Stimulated activated CD4-positive, alpha-beta T cell treated with anti-CD3 and anti-CD28 coated beads, Interleukin-4, amount 100 ng/mL, for 4 hours (primary cell): ENCODE measurements around the gene KRT86.
"Not testable (repeated sequence)": the region's sequence is repeated elsewhere in the genome, so short reads cannot be mapped to it uniquely, and the experiment has no call there.

Experiments
- DNase-seq, 2 experiments: peaks; one replicate each; pipeline ENCODE4 v3.0.0-alpha.2; 2020

KRT86 gene

GRCh38 chr12:52343550-52343949 lies 69.1 kb downstream of the KRT86 start:
- DNase-seq, result no peak

- DNase-seq, result no peak
These were observed 69.7 kb downstream of the KRT86 start for GRCh38 chr12:52344111-52344510.

- DNase-seq, result not testable (repeated sequence)
These were observed 70.6 kb downstream of the KRT86 start for GRCh38 chr12:52345041-52345440.

GRCh38 chr12:52346593-52346992 lies 72.1 kb downstream of the KRT86 start:
- DNase-seq, result no peak

GRCh38 chr12:52347016-52347415 lies 72.6 kb downstream of the KRT86 start:
- no peak for DNase-seq

- no peak for DNase-seq
These were observed 73.4 kb downstream of the KRT86 start for GRCh38 chr12:52347551-52348510.

GRCh38 chr12:52349196-52349595 lies 74.8 kb downstream of the KRT86 start:
- DNase-seq, result no peak

- no peak for DNase-seq
These were observed 75.7 kb downstream of the KRT86 start for GRCh38 chr12:52350021-52350620.

GRCh38 chr12:52350786-52351185 lies 76.3 kb downstream of the KRT86 start:
- no peak for DNase-seq

GRCh38 chr12:52351196-52352059 lies 77.0 kb downstream of the KRT86 start:
- DNase-seq, result peak; percentile 23

GRCh38 chr12:52352951-52353350 lies 78.5 kb downstream of the KRT86 start:
- DNase-seq, result no peak

- DNase-seq, result no peak
These were observed 79.3 kb downstream of the KRT86 start for GRCh38 chr12:52353766-52354165.

- DNase-seq, result no peak
These were observed 79.8 kb downstream of the KRT86 start for GRCh38 chr12:52354200-52354599.

- no peak for DNase-seq
These were observed 80.7 kb downstream of the KRT86 start for GRCh38 chr12:52355176-52355575.

GRCh38 chr12:52356031-52356761 lies 81.8 kb downstream of the KRT86 start:
- no peak for DNase-seq

GRCh38 chr12:52356762-52357580 lies 82.5 kb downstream of the KRT86 start:
- no peak for DNase-seq
